Measurements from ENCODE around the gene DEFB112.

The DEFB112 gene

GRCh38 chr6:50049829-50050228, at the start of gene DEFB112:
TSS of gene DEFB112 (minus strand) at chr6:50049929. CDS start at chr6:50049869, 60 bp downstream.
- Histone ChIP-seq H3K27me3 (ENCODE audit: control insufficient read depth, insufficient read depth, low read length) (no peaks in the 10 kb centered on the region), H3K36me3 (ENCODE audit: control insufficient read depth, insufficient read depth, low read length) (no peaks in the 10 kb centered on the region), H3K27ac (ENCODE audit: low read depth, low read length) (no peak within 1 kb of the TSS), H3K4me3 (ENCODE audit: low read length) (no peak within 1 kb of the TSS), H3K9ac (ENCODE audit: low read length) (no peak within 1 kb of the TSS), H3K4me1 (ENCODE audit: control insufficient read depth, insufficient read depth, low read length) (no peaks in the 10 kb centered on the region)

GRCh38 chr6:50098641-50098993, 48.9 kb upstream of the DEFB112 start:
- H3K4me1 ChIP-seq (ENCODE audit: control insufficient read depth, insufficient read depth, low read length): no peaks in the 10 kb centered on the region
- no peak overlapping the region for H3K9ac ChIP-seq (ENCODE audit: low read length)
- no peaks in the 10 kb centered on the region for H3K36me3 ChIP-seq (ENCODE audit: control insufficient read depth, insufficient read depth, low read length)
- no peak overlapping the region for H3K27ac ChIP-seq (ENCODE audit: low read depth, low read length)
- no peak overlapping the region for H3K4me3 ChIP-seq (ENCODE audit: low read length)
- H3K27me3 ChIP-seq (ENCODE audit: control insufficient read depth, insufficient read depth, low read length): no peaks in the 10 kb centered on the region

- Histone ChIP-seq H3K4me1 (ENCODE audit: control insufficient read depth, insufficient read depth, low read length) (no peaks in the 10 kb centered on the region), H3K27ac (ENCODE audit: low read depth, low read length) (no peak overlapping the region), H3K27me3 (ENCODE audit: control insufficient read depth, insufficient read depth, low read length) (no peaks in the 10 kb centered on the region), H3K4me3 (ENCODE audit: low read length) (no peak overlapping the region), H3K36me3 (ENCODE audit: control insufficient read depth, insufficient read depth, low read length) (no peaks in the 10 kb centered on the region), H3K9ac (ENCODE audit: low read length) (no peak overlapping the region)
Measured at GRCh38 chr6:50097966-50098640, 48.4 kb upstream of the DEFB112 start.

- Histone ChIP-seq H3K27me3 (ENCODE audit: control insufficient read depth, insufficient read depth, low read length) (no peaks in the 10 kb centered on the region), H3K9ac (ENCODE audit: low read length) (no peak overlapping the region), H3K4me1 (ENCODE audit: control insufficient read depth, insufficient read depth, low read length) (no peaks in the 10 kb centered on the region), H3K4me3 (ENCODE audit: low read length) (no peak overlapping the region), H3K27ac (ENCODE audit: low read depth, low read length) (no peak overlapping the region), H3K36me3 (ENCODE audit: control insufficient read depth, insufficient read depth, low read length) (no peaks in the 10 kb centered on the region)
Measured at GRCh38 chr6:50096296-50096695, 46.6 kb upstream of the DEFB112 start.

GRCh38 chr6:50093938-50094272, 44.2 kb upstream of the DEFB112 start:
- Histone ChIP-seq H3K36me3 (ENCODE audit: control insufficient read depth, insufficient read depth, low read length) (no peaks in the 10 kb centered on the region), H3K27ac (ENCODE audit: low read depth, low read length) (no peak overlapping the region), H3K9ac (ENCODE audit: low read length) (no peak overlapping the region), H3K4me1 (ENCODE audit: control insufficient read depth, insufficient read depth, low read length) (no peaks in the 10 kb centered on the region), H3K27me3 (ENCODE audit: control insufficient read depth, insufficient read depth, low read length) (no peaks in the 10 kb centered on the region), H3K4me3 (ENCODE audit: low read length) (no peak overlapping the region)

- Histone ChIP-seq H3K27ac (ENCODE audit: low read depth, low read length) (no peak overlapping the region), H3K4me3 (ENCODE audit: low read length) (no peak overlapping the region), H3K4me1 (ENCODE audit: control insufficient read depth, insufficient read depth, low read length) (no peaks in the 10 kb centered on the region), H3K27me3 (ENCODE audit: control insufficient read depth, insufficient read depth, low read length) (no peaks in the 10 kb centered on the region), H3K9ac (ENCODE audit: low read length) (no peak overlapping the region), H3K36me3 (ENCODE audit: control insufficient read depth, insufficient read depth, low read length) (no peaks in the 10 kb centered on the region)
Measured at GRCh38 chr6:50093116-50093937, 43.6 kb upstream of the DEFB112 start.

- Histone ChIP-seq H3K4me3 (ENCODE audit: low read length) (no peak overlapping the region), H3K4me1 (ENCODE audit: control insufficient read depth, insufficient read depth, low read length) (no peaks in the 10 kb centered on the region), H3K27ac (ENCODE audit: low read depth, low read length) (no peak overlapping the region), H3K9ac (ENCODE audit: low read length) (no peak overlapping the region), H3K27me3 (ENCODE audit: control insufficient read depth, insufficient read depth, low read length) (no peaks in the 10 kb centered on the region), H3K36me3 (ENCODE audit: control insufficient read depth, insufficient read depth, low read length) (no peaks in the 10 kb centered on the region)
Measured at GRCh38 chr6:50091641-50092040, 41.9 kb upstream of the DEFB112 start.

- Histone ChIP-seq H3K27me3 (ENCODE audit: control insufficient read depth, insufficient read depth, low read length) (no peaks in the 10 kb centered on the region), H3K4me1 (ENCODE audit: control insufficient read depth, insufficient read depth, low read length) (no peaks in the 10 kb centered on the region), H3K4me3 (ENCODE audit: low read length) (no peak overlapping the region), H3K9ac (ENCODE audit: low read length) (no peak overlapping the region), H3K36me3 (ENCODE audit: control insufficient read depth, insufficient read depth, low read length) (no peaks in the 10 kb centered on the region), H3K27ac (ENCODE audit: low read depth, low read length) (no peak overlapping the region)
Measured at GRCh38 chr6:50089911-50090310, 40.2 kb upstream of the DEFB112 start.

- no peak overlapping the region for H3K4me3 ChIP-seq (ENCODE audit: low read length)
- no peaks in the 10 kb centered on the region for H3K27me3 ChIP-seq (ENCODE audit: control insufficient read depth, insufficient read depth, low read length)
- H3K4me1 ChIP-seq (ENCODE audit: control insufficient read depth, insufficient read depth, low read length): no peaks in the 10 kb centered on the region
- no peak overlapping the region for H3K27ac ChIP-seq (ENCODE audit: low read depth, low read length)
- H3K9ac ChIP-seq (ENCODE audit: low read length): no peak overlapping the region
- H3K36me3 ChIP-seq (ENCODE audit: control insufficient read depth, insufficient read depth, low read length): no peaks in the 10 kb centered on the region
Measured at GRCh38 chr6:50087231-50087954, 37.7 kb upstream of the DEFB112 start.

GRCh38 chr6:50077385-50077784, 27.7 kb upstream of the DEFB112 start:
- no peaks in the 10 kb centered on the region for H3K4me1 ChIP-seq (ENCODE audit: control insufficient read depth, insufficient read depth, low read length)
- H3K9ac ChIP-seq (ENCODE audit: low read length): no peak overlapping the region
- H3K4me3 ChIP-seq (ENCODE audit: low read length): no peak overlapping the region
- no peaks in the 10 kb centered on the region for H3K36me3 ChIP-seq (ENCODE audit: control insufficient read depth, insufficient read depth, low read length)
- H3K27me3 ChIP-seq (ENCODE audit: control insufficient read depth, insufficient read depth, low read length): no peaks in the 10 kb centered on the region
- no peak overlapping the region for H3K27ac ChIP-seq (ENCODE audit: low read depth, low read length)

- no peaks in the 10 kb centered on the region for H3K27me3 ChIP-seq (ENCODE audit: control insufficient read depth, insufficient read depth, low read length)
- no peak overlapping the region for H3K27ac ChIP-seq (ENCODE audit: low read depth, low read length)
- no peaks in the 10 kb centered on the region for H3K36me3 ChIP-seq (ENCODE audit: control insufficient read depth, insufficient read depth, low read length)
- H3K4me3 ChIP-seq (ENCODE audit: low read length): no peak overlapping the region
- H3K9ac ChIP-seq (ENCODE audit: low read length): no peak overlapping the region
- no peaks in the 10 kb centered on the region for H3K4me1 ChIP-seq (ENCODE audit: control insufficient read depth, insufficient read depth, low read length)
Measured at GRCh38 chr6:50076431-50076830, 26.7 kb upstream of the DEFB112 start.

GRCh38 chr6:50071921-50072320, 22.2 kb upstream of the DEFB112 start:
- no peak overlapping the region for H3K4me3 ChIP-seq (ENCODE audit: low read length)

More at GRCh38 chr6:50071921-50072320, 22.2 kb upstream of the DEFB112 start:
- Histone ChIP-seq H3K27ac (ENCODE audit: low read depth, low read length) (no peak overlapping the region), H3K36me3 (ENCODE audit: control insufficient read depth, insufficient read depth, low read length) (no peaks in the 10 kb centered on the region), H3K9ac (ENCODE audit: low read length) (no peak overlapping the region), H3K27me3 (ENCODE audit: control insufficient read depth, insufficient read depth, low read length) (no peaks in the 10 kb centered on the region), H3K4me1 (ENCODE audit: control insufficient read depth, insufficient read depth, low read length) (no peaks in the 10 kb centered on the region)
